ENCODE data around the gene FNDC3B.
A peak's percentile ranks its signal among the peaks of the same experiment; 100 is the strongest.

FNDC3B gene

GRCh38 chr3:172056416-172056815 lies 17.0 kb downstream of the FNDC3B start:
- DNase-seq = no peak

GRCh38 chr3:172057059-172057458 lies 17.7 kb downstream of the FNDC3B start:
- no peak for DNase-seq

- no peak for DNase-seq
Measured at GRCh38 chr3:172057624-172058327, 18.4 kb downstream of the FNDC3B start.

GRCh38 chr3:172059532-172059931 lies 20.2 kb downstream of the FNDC3B start:
- no peak for DNase-seq

GRCh38 chr3:172060234-172060633 lies 20.9 kb downstream of the FNDC3B start:
- no peak for DNase-seq

GRCh38 chr3:172061724-172062184 lies 22.4 kb downstream of the FNDC3B start:
- peak in 1 of 2 donors; percentile 52 for DNase-seq

- no peak for DNase-seq
Measured at GRCh38 chr3:172062761-172063160, 23.4 kb downstream of the FNDC3B start.

- no peak for DNase-seq
Measured at GRCh38 chr3:172063456-172064432, 24.4 kb downstream of the FNDC3B start.

- no peak for DNase-seq
Measured at GRCh38 chr3:172065527-172065926, 26.1 kb downstream of the FNDC3B start.

GRCh38 chr3:172065967-172066762 lies 26.8 kb downstream of the FNDC3B start:
- no peak for DNase-seq

- DNase-seq = no peak
Measured at GRCh38 chr3:172066880-172067796, 27.8 kb downstream of the FNDC3B start.

- DNase-seq = no peak
Measured at GRCh38 chr3:172067837-172068440, 28.6 kb downstream of the FNDC3B start.

GRCh38 chr3:172068977-172069376 lies 29.6 kb downstream of the FNDC3B start:
- DNase-seq = no peak

GRCh38 chr3:172069478-172069877 lies 30.1 kb downstream of the FNDC3B start:
- no peak for DNase-seq

- DNase-seq = no peak
Measured at GRCh38 chr3:172070269-172070668, 30.9 kb downstream of the FNDC3B start.

GRCh38 chr3:172070802-172071201 lies 31.4 kb downstream of the FNDC3B start:
- no peak for DNase-seq

- DNase-seq = no peak
Measured at GRCh38 chr3:172071780-172072330, 32.5 kb downstream of the FNDC3B start.

- no peak for DNase-seq
Measured at GRCh38 chr3:172072543-172072942, 33.2 kb downstream of the FNDC3B start.

GRCh38 chr3:172073262-172073915 lies 34.0 kb downstream of the FNDC3B start:
- DNase-seq = no peak

- DNase-seq = no peak
Measured at GRCh38 chr3:172074032-172074431, 34.7 kb downstream of the FNDC3B start.

GRCh38 chr3:172074586-172074985 lies 35.2 kb downstream of the FNDC3B start:
- peak; percentile 8 to 59 for DNase-seq
